ENCODE measurements around the gene RNU1-3. TPM values are rescaled to one million over a fixed set of nuclear protein-coding genes. Genes with fewer than 3 reads are reported as not detected.
A peak's percentile ranks its signal among the peaks of the same experiment; 100 is the strongest.

Gene RNU1-3
- total and polyA plus RNA-seq, 9 of the 15 experiments (the other 6 are each of a cell fraction or from before 2014, with no cell fraction given) = under 0.01 to 32,823 (median 2,538) TPM; not detected in 4

DNA sequence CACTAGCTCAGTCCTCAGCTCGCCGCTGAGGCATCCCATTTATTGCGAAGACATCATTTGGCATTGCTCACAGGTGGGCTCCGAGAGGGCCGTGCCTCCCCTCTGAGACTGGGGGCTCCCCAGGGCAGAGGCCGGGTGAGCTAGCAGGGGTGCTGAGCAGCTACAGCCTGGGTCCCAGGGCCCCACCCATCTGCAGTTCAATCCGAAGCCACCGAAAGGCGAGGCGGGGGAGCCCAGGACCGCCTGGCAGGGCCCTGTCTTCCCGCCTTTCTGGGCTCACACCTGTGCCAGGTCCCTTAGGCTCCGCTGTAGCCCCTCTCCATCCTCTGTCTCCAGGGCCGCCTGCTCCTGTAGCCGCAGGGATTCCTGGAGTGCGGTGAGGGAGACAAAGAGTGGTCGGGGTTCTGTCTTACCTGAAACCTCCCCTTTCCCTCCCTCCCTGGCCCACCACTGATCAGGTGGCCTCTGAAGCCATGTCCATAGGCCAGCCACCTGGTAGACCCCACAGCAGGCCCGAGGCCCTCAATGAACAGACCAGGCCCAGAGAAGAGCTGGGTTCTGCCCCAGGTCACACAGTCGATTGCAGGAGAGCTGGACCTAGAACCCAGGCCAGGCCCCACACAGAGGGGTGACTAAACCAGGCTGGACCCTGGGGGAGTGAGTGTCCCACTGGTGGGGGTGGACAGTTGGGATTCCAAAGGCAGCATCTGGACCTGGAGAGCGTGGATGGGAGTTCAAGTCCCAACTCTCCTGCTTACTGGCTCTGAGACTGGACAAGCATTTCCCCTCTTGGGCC lies 35.3 kb downstream of the RNU1-3 start (continued):
- TF ChIP-seq PBX2 (CRISPR knock-in tag; IDR thresholded peaks at IDR 0.05; ENCODE audit: low read depth) (0 out of 2 replicates have a peak, but pooled peaks have one; percentile 26), PBX2 (tag; conservative IDR thresholded peaks at IDR 0.05; ENCODE audit: low read depth) (no peak), ZC3H11A (IDR thresholded peaks at IDR 0.05; ENCODE audit: low read depth, low read length) (no peak), ELF1 (tag; IDR thresholded peaks at IDR 0.05) (no peak), IFI16 (CRISPR knock-in tag; IDR thresholded peaks at IDR 0.05) (no peak), NFIC (IDR thresholded peaks at IDR 0.05) (no peak), ELF4 (CRISPR knock-in tag; IDR thresholded peaks at IDR 0.05) (0 out of 2 replicates have a peak, but pooled peaks have one; percentile 8), TBL1XR1 (IDR thresholded peaks at IDR 0.05; ENCODE audit: low read length in 2 of 2) (no peak), ZBED1 (IDR thresholded peaks at IDR 0.05) (0 out of 2 replicates have a peak, but pooled peaks have one; percentile 38), SOX6 (IDR thresholded peaks at IDR 0.05) (no peak), SIRT6 (IDR thresholded peaks at IDR 0.05; ENCODE audit: low read depth, low read length) (no peak), ARID1B (IDR thresholded peaks at IDR 0.05) (no peak), ZNF121 (CRISPR knock-in tag; conservative IDR thresholded peaks at IDR 0.05) (no peak), MEIS2 (IDR thresholded peaks at IDR 0.05; ENCODE audit: partially characterized antibody) (no peak), ZNF444 (CRISPR knock-in tag; IDR thresholded peaks at IDR 0.05) (no peak), SAFB (IDR thresholded peaks at IDR 0.05; ENCODE audit: borderline replicate concordance, low read depth, low read length) (no peak), HMGN3 (IDR thresholded peaks at IDR 0.05; ENCODE audit: borderline replicate concordance, extremely low read depth, insufficient read length, low read depth, low read length) (peak; percentile 25), ZC3H8 (IDR thresholded peaks at IDR 0.05) (no peak), ZNF589 (CRISPR knock-in tag; IDR thresholded peaks at IDR 0.05; ENCODE audit: low read depth) (no peak), ZNF707 (CRISPR knock-in tag; conservative IDR thresholded peaks at IDR 0.05) (no peak)
- TF ChIP-seq, protein P1, sequence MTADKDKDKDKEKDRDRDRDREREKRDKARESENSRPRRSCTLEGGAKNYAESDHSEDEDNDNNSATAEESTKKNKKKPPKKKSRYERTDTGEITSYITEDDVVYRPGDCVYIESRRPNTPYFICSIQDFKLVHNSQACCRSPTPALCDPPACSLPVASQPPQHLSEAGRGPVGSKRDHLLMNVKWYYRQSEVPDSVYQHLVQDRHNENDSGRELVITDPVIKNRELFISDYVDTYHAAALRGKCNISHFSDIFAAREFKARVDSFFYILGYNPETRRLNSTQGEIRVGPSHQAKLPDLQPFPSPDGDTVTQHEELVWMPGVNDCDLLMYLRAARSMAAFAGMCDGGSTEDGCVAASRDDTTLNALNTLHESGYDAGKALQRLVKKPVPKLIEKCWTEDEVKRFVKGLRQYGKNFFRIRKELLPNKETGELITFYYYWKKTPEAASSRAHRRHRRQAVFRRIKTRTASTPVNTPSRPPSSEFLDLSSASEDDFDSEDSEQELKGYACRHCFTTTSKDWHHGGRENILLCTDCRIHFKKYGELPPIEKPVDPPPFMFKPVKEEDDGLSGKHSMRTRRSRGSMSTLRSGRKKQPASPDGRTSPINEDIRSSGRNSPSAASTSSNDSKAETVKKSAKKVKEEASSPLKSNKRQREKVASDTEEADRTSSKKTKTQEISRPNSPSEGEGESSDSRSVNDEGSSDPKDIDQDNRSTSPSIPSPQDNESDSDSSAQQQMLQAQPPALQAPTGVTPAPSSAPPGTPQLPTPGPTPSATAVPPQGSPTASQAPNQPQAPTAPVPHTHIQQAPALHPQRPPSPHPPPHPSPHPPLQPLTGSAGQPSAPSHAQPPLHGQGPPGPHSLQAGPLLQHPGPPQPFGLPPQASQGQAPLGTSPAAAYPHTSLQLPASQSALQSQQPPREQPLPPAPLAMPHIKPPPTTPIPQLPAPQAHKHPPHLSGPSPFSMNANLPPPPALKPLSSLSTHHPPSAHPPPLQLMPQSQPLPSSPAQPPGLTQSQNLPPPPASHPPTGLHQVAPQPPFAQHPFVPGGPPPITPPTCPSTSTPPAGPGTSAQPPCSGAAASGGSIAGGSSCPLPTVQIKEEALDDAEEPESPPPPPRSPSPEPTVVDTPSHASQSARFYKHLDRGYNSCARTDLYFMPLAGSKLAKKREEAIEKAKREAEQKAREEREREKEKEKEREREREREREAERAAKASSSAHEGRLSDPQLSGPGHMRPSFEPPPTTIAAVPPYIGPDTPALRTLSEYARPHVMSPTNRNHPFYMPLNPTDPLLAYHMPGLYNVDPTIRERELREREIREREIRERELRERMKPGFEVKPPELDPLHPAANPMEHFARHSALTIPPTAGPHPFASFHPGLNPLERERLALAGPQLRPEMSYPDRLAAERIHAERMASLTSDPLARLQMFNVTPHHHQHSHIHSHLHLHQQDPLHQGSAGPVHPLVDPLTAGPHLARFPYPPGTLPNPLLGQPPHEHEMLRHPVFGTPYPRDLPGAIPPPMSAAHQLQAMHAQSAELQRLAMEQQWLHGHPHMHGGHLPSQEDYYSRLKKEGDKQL (CRISPR knock-in tag; IDR thresholded peaks at IDR 0.05; ENCODE audit: borderline replicate concordance) = no peak
